Chondrocyte (in vitro differentiated cells): ENCODE results near the gene DPH5. TPM values are rescaled to one million over a fixed set of nuclear protein-coding genes. Genes with fewer than 3 reads are reported as not detected.
A peak's percentile ranks its signal among the peaks of the same experiment; 100 is the strongest.

Source experiments
- DNase-seq: peaks from one replicate; pipeline ENCODE4 v3.0.0; 2021; ENCODE audit warnings: mixed read lengths, low spot score
- H3K27ac Mint-ChIP-seq: one replicate; pipeline ENCODE4 v1.8.0; 2021; ENCODE audit warnings: mild to moderate bottlenecking, moderate library complexity, mixed read lengths; ENCODE audit not compliant: unreplicated experiment
- H3K27me3 Mint-ChIP-seq: 2 replicates; pipeline ENCODE4 v1.8.0; 2021; ENCODE audit warnings: low read depth, mixed read lengths
- H3K36me3 Mint-ChIP-seq: 2 replicates; pipeline ENCODE4 v1.8.0; 2021; ENCODE audit warnings: low read depth, mixed read lengths
- H3K4me1 Mint-ChIP-seq: 2 replicates; pipeline ENCODE4 v1.8.0; 2021; ENCODE audit warnings: low read depth, mild to moderate bottlenecking, mixed read lengths
- H3K4me3 Mint-ChIP-seq: one replicate; pipeline ENCODE4 v1.8.0; 2021; ENCODE audit warnings: mild to moderate bottlenecking, moderate library complexity, mixed read lengths; ENCODE audit not compliant: unreplicated experiment
- H3K9me3 Mint-ChIP-seq: 2 replicates; pipeline ENCODE4 v1.8.0; 2021; ENCODE audit warnings: low read depth, mixed read lengths
- CTCF ChIP-seq: fragments of 200-600 bp; sonication (generic); IDR thresholded peaks from 2 replicates; pipeline ENCODE4 v1.5.0; 2021; ENCODE audit warnings: antibody characterized with exemption, mild to moderate bottlenecking, moderate library complexity
- total RNA-seq: library from RNA; stranded (reverse); gene quantifications from 3 replicates; pipeline ENCODE4 v1.2.1, GENCODE V29; 2021

Gene DPH5
- total RNA-seq, 1 donor from 2014 or later, result 30.5 TPM

DNA sequence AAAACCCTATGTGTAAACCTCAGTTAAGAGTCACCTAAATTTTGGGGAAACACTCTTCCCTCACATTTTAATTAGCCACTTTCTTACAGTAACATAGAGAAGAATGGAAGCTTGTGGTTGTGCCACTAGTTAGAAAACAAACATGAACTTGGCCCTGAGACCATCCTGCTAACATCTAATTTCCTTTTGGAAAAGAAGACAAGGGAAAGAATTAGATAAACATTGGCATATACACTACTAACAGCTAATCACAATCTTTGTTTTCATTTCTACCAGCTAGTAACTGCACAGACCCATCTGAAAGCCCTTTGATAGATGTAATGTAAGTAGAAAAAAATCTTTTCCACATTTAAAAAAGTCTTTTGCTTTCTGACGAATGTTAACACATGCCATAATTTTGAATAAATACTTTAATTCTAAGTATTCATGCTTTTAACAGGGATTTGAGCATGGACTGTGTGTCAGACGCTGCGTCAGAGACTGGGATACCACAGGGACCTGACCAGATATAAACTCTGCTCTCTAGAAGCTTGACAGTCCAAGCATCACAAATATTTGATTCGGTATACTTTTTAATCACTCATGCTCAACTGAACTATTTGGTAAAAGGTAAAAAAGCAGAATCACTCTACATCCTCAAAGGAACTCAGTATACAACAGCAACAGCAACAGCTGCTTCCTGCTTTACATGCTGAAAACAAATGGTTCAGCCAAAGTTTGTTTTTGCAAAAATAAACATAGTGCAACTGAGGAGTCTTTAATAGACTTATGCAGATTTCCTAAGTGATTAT, 30.2 kb downstream of the DPH5 start:
- H3K27ac Mint-ChIP-seq, result no peak overlapping the region
- H3K9me3 Mint-ChIP-seq, result no peaks in the 10 kb centered on the region
- no peak for TF ChIP-seq CTCF
- no peak for DNase-seq
- H3K4me1 Mint-ChIP-seq, result peaks cover 10% of the 10 kb centered on the region
- peaks cover 11% of the 10 kb centered on the region for H3K36me3 Mint-ChIP-seq
- no peaks in the 10 kb centered on the region for H3K27me3 Mint-ChIP-seq
- no peak overlapping the region for H3K4me3 Mint-ChIP-seq

DNA sequence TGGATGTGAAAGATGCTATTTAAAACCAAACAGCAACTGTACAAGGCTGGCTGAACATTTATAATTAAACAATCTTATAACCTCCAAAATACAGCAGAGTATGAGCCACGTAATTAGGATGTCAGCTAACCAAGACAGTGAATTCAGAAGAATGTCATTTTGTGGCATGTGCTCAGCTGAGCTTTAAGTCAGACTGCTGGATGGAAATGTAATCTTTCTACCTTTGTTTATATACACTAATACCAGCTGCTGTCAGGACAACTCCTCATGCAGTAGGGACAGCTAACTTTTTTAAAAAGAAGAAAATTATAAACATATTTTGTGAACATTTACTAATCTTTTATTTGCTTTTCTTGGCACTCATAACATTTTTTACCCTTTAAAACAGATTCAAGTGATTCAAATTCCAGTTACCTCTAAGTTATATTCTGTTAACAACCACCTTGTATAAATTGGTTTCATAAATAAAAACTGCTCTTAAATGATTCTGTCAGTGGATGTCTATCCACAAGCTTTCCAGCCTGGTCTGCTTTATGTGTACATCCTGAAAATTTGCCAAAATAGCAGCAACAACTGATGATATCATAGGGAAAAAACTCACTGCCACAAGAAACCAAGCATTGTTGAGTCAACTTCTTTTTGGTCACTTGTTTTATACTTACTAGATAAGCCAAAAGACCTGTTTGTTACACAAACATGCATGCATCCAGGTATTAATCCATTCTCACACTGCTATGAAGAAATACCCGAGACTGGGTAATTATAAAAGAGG, 36.1 kb downstream of the DPH5 start:
- no peak for DNase-seq
- Mint-ChIP-seq H3K36me3 (peaks cover 8% of the 10 kb centered on the region), H3K27me3 (no peaks in the 10 kb centered on the region), H3K4me3 (no peak overlapping the region), H3K9me3 (no peaks in the 10 kb centered on the region), H3K27ac (peak overlapping the region; percentile 77), H3K4me1 (peaks cover 14% of the 10 kb centered on the region)
- TF ChIP-seq CTCF, result no peak

DNA sequence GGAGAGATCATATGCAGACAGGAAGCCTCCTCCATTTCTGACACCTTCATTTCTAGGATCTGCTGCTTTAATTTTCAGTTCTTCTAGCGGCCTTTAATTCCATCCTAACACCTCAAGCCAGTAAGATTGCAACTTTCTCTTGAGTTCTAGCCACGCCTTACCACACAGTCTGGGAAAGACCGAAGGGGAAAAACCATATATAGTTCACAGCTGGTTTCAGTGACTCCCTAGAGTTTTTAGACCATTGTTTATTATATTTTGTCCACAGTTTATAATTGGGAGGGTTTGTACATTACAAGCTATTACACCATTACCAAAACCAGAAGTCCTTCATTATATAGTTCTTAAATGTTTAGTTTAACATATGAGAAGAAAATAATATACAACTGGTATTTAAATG, 37.5 kb downstream of the DPH5 start:
- no peak overlapping the region for H3K4me3 Mint-ChIP-seq
- H3K4me1 Mint-ChIP-seq, result peaks cover 14% of the 10 kb centered on the region
- H3K9me3 Mint-ChIP-seq, result no peaks in the 10 kb centered on the region
- DNase-seq, result no peak
- H3K36me3 Mint-ChIP-seq, result peaks cover 8% of the 10 kb centered on the region
- no peak overlapping the region for H3K27ac Mint-ChIP-seq
- no peaks in the 10 kb centered on the region for H3K27me3 Mint-ChIP-seq
- no peak for TF ChIP-seq CTCF

DNA sequence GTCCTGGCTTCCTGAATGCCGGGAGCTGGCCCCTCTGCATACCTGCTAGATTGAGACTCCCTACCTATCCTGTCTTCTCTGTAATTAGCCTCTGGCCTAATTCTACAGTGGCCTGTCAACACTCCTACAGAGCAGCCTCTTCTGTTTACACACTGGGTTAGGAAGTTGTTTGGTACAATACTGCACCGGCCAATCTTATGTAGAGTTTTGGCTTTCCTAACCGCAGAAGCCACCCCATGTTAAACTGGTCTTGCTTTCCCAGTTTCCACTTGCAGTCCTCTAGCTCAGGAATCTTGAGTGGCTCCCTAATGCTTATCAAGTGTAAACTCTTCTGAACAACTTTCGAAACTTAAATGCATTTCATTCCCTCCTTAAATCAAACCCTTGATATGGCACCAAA, 42.8 kb downstream of the DPH5 start:
- Mint-ChIP-seq H3K27me3 (no peaks in the 10 kb centered on the region), H3K27ac (no peak overlapping the region), H3K4me3 (no peak overlapping the region), H3K4me1 (no peaks in the 10 kb centered on the region), H3K36me3 (peaks cover 12% of the 10 kb centered on the region), H3K9me3 (no peaks in the 10 kb centered on the region)
- no peak for TF ChIP-seq CTCF
- DNase-seq, result no peak

DNA sequence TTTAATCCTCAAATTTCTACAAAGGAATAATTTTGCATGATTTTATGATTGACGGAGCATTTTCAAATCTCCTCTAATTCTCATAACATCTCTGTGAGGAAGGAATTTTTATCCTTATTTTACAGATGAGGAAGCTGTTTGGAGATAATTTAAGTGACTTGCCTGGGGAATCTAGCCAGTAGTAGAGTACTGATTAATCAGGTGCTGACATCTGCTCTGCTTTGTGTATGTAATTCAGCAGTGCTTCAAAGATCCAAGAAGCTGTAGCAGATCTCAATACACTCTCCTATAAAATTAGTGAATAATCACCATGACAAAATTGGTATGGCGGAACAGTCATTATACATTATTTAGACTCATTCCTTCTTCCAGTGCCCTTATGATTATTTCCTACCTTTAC, 46.0 kb downstream of the DPH5 start:
- H3K27ac Mint-ChIP-seq, result no peak overlapping the region

More for the DNA sequence above, 46.0 kb downstream of the DPH5 start:
- Mint-ChIP-seq H3K36me3 (peaks cover 19% of the 10 kb centered on the region), H3K9me3 (no peaks in the 10 kb centered on the region), H3K4me3 (no peak overlapping the region), H3K27me3 (no peaks in the 10 kb centered on the region), H3K4me1 (no peaks in the 10 kb centered on the region)
- no peak for DNase-seq
- no peak for TF ChIP-seq CTCF
